Stimulated activated naive CD4-positive, alpha-beta T cell (primary cell): ENCODE results near the gene PPP1R3G.

Source experiments
- DNase-seq, 6 experiments: peaks; one replicate each; lab custom pipeline; 2025; lab: John Stamatoyannopoulos, UW

Gene PPP1R3G

GRCh38 chr6:5094327-5094726, 9.2 kb downstream of the PPP1R3G start:
- DNase-seq = no peak

- no peak for DNase-seq
Observed at GRCh38 chr6:5095236-5095635, 10.1 kb downstream of the PPP1R3G start.

- DNase-seq = no peak
Observed at GRCh38 chr6:5096482-5096881, 11.3 kb downstream of the PPP1R3G start.

GRCh38 chr6:5098501-5099270, 13.5 kb downstream of the PPP1R3G start:
- no peak for DNase-seq

GRCh38 chr6:5099537-5099936, 14.4 kb downstream of the PPP1R3G start:
- DNase-seq = no peak

- DNase-seq = no peak
Observed at GRCh38 chr6:5100806-5101205, 15.7 kb downstream of the PPP1R3G start.

- DNase-seq = no peak
Observed at GRCh38 chr6:5102267-5102970, 17.3 kb downstream of the PPP1R3G start.

- no peak for DNase-seq
Observed at GRCh38 chr6:5103250-5103649, 18.1 kb downstream of the PPP1R3G start.

GRCh38 chr6:5104667-5105066, 19.5 kb downstream of the PPP1R3G start:
- DNase-seq = no peak

GRCh38 chr6:5105146-5105545, 20.0 kb downstream of the PPP1R3G start:
- DNase-seq = no peak

- no peak for DNase-seq
Observed at GRCh38 chr6:5107341-5107740, 22.2 kb downstream of the PPP1R3G start.

- no peak for DNase-seq
Observed at GRCh38 chr6:5108068-5108467, 22.9 kb downstream of the PPP1R3G start.

GRCh38 chr6:5108536-5109150, 23.5 kb downstream of the PPP1R3G start:
- no peak for DNase-seq

- DNase-seq = no peak
Observed at GRCh38 chr6:5109436-5109835, 24.3 kb downstream of the PPP1R3G start.

GRCh38 chr6:5110246-5110645, 25.1 kb downstream of the PPP1R3G start:
- DNase-seq = no peak

- no peak for DNase-seq
Observed at GRCh38 chr6:5111626-5112025, 26.5 kb downstream of the PPP1R3G start.

GRCh38 chr6:5112066-5112799, 27.1 kb downstream of the PPP1R3G start:
- DNase-seq = no peak

GRCh38 chr6:5113096-5113495, 28.0 kb downstream of the PPP1R3G start:
- no peak for DNase-seq

- DNase-seq = no peak
Observed at GRCh38 chr6:5115168-5115567, 30.0 kb downstream of the PPP1R3G start.

GRCh38 chr6:5116243-5116991, 31.3 kb downstream of the PPP1R3G start:
- no peak for DNase-seq

- no peak for DNase-seq
Observed at GRCh38 chr6:5119090-5119951, 34.2 kb downstream of the PPP1R3G start.
